ENCODE measurements around the gene FBRSL1.

- no peak for TF ChIP-seq POLR2A (IDR thresholded peaks at IDR 0.05; ENCODE audit: low read length)
- TF ChIP-seq GATA1 (IDR thresholded peaks at IDR 0.05; ENCODE audit: low read depth, low read length), result no peak
These were observed 18.7 kb upstream of the FBRSL1 start for GRCh38 chr12:132471011-132471857.

All from erythroblast (primary cell).